Measurements from ENCODE around the gene HNF1A. TPM values are rescaled to one million over a fixed set of nuclear protein-coding genes. Genes with fewer than 3 reads are reported as not detected.

The HNF1A gene
- total and polyA plus RNA-seq, 9 of the 15 experiments (the other 6 are each of a cell fraction or from before 2014, with no cell fraction given): not detected

DNA sequence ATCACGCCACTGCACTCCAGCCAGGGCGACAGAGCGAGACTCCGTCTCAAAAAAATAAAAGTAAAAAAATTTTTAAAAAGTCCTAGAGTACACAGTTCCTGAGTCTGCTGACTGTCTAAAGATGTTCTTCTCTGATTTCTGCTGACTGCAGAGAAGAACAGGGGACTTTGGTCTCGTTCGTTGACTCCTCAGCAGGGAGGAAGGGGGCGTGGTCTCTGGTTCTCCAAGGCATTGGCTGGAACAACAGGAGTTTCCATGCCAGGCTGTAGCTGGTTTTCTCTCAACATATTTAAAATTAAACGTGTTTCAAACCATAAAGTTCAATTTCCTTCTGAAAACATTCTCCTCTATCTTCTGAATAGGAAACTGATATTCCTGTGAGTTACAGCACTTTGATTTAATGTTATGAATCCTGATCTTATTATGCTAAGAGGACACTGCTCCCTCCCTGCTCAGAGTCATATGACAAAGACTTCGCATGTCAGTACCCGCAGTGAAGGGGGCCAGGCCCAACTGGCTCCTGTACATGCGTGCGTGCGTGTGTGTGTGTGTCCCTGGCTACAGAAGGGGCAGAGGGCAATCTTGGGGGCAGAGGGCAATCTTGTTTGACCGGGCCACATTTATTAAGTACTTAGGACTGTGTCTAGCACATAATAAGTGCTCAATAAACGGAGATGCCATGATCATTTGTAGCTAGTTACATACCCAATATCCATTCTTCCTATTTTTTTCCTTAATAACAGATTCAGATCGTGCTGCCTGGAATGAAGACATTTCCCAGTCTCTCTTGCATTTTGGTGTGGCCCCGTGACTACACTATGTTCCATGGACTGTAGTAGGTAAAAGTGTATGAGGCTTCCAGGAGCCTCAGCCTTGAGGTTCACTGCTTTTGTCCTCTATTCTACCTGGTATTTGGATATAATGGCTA, 16.5 kb upstream of the HNF1A start:
- no peak overlapping the region for H3K27ac ChIP-seq (ENCODE audit: extremely low read depth, low read depth, low read length)
- H3K4me2 ChIP-seq (ENCODE audit: insufficient read depth, low read length): no peak overlapping the region
- ATAC-seq: peak; percentile 63
- no peak overlapping the region for H3K4me3 ChIP-seq
- H3K9me3 ChIP-seq (replicated peaks; ENCODE audit: control insufficient read depth, insufficient read depth, low read depth, low read length): no peaks in the 10 kb centered on the region
- ChIA-PET POLR2A (no interaction called here), CTCF (ENCODE audit: low intra/inter-chr PET ratio) (no interaction called here)
- H3K4me1 ChIP-seq (replicated peaks in 1 of 2; ENCODE audit: control insufficient read depth in 2 of 2, insufficient read depth in 2 of 2, low read length in 2 of 2): peaks cover 11 to 22% of the 10 kb centered on the region in 2 experiments; a peak in 4 of 5 replicates
- peak; percentile 19 for FAIRE-seq
- H2AFZ ChIP-seq (ENCODE audit: low read depth, low read length): 0 out of 2 replicates have a peak overlapping the region, but pooled peaks have one; percentile 0
- no TSS peak for BruUV-seq (replicated peaks)
- no peaks in the 10 kb centered on the region for H3K9me1 ChIP-seq (ENCODE audit: control insufficient read depth, insufficient read depth, low read length)
- peak; percentile 11 for TF ChIP-seq RBM25 (IDR thresholded peaks at IDR 0.05; ENCODE audit: low read depth, low read length, severe bottlenecking)
- 0 out of 2 replicates have a peak, but pooled peaks have one; percentile 6 for TF ChIP-seq MAFG (tag; conservative IDR thresholded peaks at IDR 0.05)
- no peak for TF ChIP-seq SAP30 (IDR thresholded peaks at IDR 0.05; ENCODE audit: borderline replicate concordance, insufficient read depth, low read depth, low read length, poor library complexity, severe bottlenecking)
- TF ChIP-seq ZEB2 (IDR thresholded peaks at IDR 0.05): no peak
- 46% methylated on average over 16 of the region's 17 CpGs for WGBS (ENCODE audit: insufficient coverage, low coverage, missing lambda C conversion rate)
- intact Hi-C loops (cut with micrococcal nuclease): no loop called here
- no peaks in the 10 kb centered on the region for H3K27me3 ChIP-seq (ENCODE audit: control insufficient read depth in 2 of 2, insufficient read depth in 2 of 2, low read length in 2 of 2)
- DNase-seq (ENCODE audit: extremely low read depth in 1 of 4, low spot score in 3 of 4): peak in 2 of 4 experiments; percentile 40 to 50
- no peak overlapping the region for H3K9ac ChIP-seq (ENCODE audit: insufficient read depth in 1 of 2, low read depth in 2 of 2, low read length in 2 of 2)
- H3K79me2 ChIP-seq (ENCODE audit: control insufficient read depth, insufficient read depth, low read length): no peaks in the 10 kb centered on the region
- H4K20me1 ChIP-seq (replicated peaks; ENCODE audit: control insufficient read depth, insufficient read depth, low read length): no peaks in the 10 kb centered on the region
- no peaks in the 10 kb centered on the region for H3K36me3 ChIP-seq (ENCODE audit: control insufficient read depth, insufficient read depth, low read length)
- in situ Hi-C loops (cut with MboI): no loop called here

All from K562 (cell line).